ENCODE data around the gene RCAN2. TPM values are rescaled to one million over a fixed set of nuclear protein-coding genes. Genes with fewer than 3 reads are reported as not detected.

RCAN2 gene
- total RNA-seq, 1 donor from 2014 or later = 254 TPM

DNA sequence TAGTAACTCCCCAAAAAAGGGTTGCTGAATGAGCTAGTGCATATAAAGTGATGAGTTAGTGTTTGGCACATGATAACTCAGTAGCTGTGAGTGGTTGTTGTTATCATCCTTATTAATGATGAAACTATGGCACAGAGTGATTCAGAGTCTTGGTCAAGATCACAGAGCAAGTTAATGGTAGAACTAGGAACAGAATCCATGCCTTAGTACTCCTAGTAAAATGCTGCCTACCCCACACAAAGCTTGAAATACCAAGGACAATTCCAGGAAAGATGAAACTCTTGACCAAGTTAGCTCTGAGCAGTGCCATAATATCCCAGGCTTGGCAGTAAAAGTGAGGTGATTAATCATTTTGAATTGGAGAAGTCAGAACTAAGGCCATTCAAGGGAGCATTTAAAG lies 211.4 kb downstream of the RCAN2 start:
- no peak for DNase-seq
- intact Hi-C loops (cut with micrococcal nuclease) = no loop called here
- ATAC-seq = no peak

- ATAC-seq = no peak
- intact Hi-C loops (cut with micrococcal nuclease) = no loop called here
- DNase-seq = no peak
Observed at GRCh38 chr6:46276576-46277142, 214.6 kb downstream of the RCAN2 start.

DNA sequence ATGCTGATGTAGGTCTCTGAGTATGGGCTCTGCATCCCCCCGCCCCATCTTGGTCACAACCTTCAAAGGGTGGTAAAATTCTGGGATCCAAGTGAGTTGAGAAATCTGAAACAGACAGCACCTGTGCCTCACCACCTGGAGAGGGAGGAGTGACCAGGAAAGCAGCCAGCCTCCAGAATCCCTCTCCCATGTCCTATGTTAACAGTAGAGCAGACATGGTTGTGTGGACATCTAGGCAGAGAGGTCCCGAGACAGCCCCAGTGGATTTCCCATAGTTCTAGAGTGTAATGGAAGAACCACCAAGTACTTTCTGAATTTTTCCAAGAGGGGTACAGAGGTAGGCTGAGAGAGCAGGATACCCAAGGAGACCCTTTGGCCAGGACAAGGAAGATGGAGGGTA lies 216.7 kb downstream of the RCAN2 start:
- intact Hi-C loops (cut with micrococcal nuclease) = no loop called here
- DNase-seq (no peak), ATAC-seq (no peak)

GRCh38 chr6:46273911-46274310 lies 217.3 kb downstream of the RCAN2 start:
- intact Hi-C loops (cut with micrococcal nuclease) = no loop called here
- DNase-seq (no peak), ATAC-seq (peak; percentile 10)

DNA sequence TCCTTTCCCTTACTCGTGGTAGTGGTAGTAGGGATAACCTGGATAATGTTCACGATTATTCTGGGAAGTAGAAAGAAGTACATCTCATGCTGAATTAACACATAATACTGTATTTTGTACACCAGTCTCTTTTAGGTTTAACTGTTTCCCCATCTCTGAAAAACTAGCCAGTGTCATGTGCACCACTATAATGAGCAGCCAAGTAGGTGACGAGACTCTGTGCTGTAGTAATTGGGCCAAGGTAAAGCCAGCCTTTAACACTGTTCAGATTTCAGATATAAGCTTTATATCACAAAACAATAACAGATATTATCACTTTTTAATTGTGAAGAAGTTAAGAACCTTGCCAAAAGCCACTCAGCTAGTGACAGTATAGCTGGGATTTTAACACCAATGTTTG lies 219.5 kb downstream of the RCAN2 start:
- intact Hi-C loops (cut with micrococcal nuclease) = no loop called here
- ATAC-seq = no peak
- DNase-seq = no peak

DNA sequence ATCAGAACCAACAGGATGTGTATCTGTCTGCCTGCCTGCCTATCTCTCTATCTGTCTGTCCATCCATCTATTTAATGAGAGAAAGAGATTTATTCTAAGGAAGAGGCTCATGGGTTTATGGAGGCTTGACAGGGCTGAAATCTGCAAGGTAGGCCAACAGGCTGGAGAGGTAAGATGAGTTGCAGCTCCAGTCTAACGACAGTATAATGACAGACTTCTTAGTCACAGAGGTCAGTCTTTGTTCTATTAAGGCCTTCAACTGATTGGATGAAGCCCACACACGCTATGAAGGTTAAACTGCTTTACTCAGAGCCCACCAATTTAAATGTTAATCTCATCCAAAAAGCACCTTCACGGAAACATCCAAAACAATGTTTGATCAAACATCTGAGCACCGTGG lies 220.1 kb downstream of the RCAN2 start:
- intact Hi-C loops (cut with micrococcal nuclease) = no loop called here
- DNase-seq (no peak), ATAC-seq (no peak)

DNA sequence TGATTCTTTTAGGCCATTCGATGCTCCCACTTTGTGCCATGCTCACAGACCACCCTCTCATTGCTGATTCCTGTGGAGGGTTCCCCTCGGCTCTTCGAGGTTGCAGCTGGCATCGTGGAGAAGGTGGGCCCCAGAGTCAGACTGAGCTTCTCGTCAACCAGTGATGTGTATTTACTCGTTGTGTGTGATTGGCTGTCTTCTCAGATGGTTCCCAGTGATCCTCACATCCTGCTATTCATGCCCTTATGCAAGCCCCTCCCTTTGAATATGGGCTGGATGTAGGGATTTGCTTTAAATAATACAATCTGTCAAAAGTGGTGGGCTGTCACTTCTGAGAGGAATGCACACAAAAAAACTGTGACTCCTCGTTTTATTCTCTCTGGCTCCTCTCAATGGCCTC lies 220.9 kb downstream of the RCAN2 start:
- ATAC-seq = no peak

GRCh38 chr6:46269447-46270229 lies 221.6 kb downstream of the RCAN2 start:
- DNase-seq (peak; percentile 82), ATAC-seq (peak; percentile 59)
- intact Hi-C loops (cut with micrococcal nuclease) = no loop called here

More for the DNA sequence above, 220.9 kb downstream of the RCAN2 start:
- intact Hi-C loops (cut with micrococcal nuclease) = no loop called here
- no peak for DNase-seq

GRCh38 chr6:46267515-46267914 lies 223.7 kb downstream of the RCAN2 start:
- ATAC-seq (no peak), DNase-seq (no peak)
- intact Hi-C loops (cut with micrococcal nuclease) = no loop called here

DNA sequence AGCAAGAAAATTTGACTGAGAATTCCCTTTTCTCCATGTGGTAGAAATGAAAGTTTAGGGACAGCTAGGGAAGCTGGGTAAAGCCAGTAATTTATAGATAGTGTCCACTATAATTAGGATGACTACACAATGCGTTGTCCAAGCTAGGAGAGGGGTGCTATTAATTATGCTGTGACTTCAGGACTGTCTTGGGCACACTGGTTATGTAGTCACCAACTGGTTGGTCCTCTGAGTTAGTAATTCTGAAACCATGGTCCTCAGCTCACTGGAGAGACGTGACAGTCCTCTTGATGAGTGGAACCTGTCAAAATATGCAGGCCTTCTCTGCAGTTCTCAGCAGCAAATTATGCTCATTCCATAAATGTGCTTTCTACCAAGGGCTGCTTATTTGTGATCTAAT lies 225.9 kb downstream of the RCAN2 start:
- DNase-seq (no peak), ATAC-seq (no peak)
- intact Hi-C loops (cut with micrococcal nuclease) = no loop called here

- peak; percentile 39 for ATAC-seq
- DNase-seq = no peak
- intact Hi-C loops (cut with micrococcal nuclease) = no loop called here
Observed at GRCh38 chr6:46263707-46264086, 227.6 kb downstream of the RCAN2 start.

GRCh38 chr6:46262928-46263706 lies 228.1 kb downstream of the RCAN2 start:
- intact Hi-C loops (cut with micrococcal nuclease) = no loop called here
- no peak for DNase-seq
- peak; percentile 49 for ATAC-seq

GRCh38 chr6:46258249-46258648 lies 233.0 kb downstream of the RCAN2 start:
- DNase-seq (no peak), ATAC-seq (no peak)
- intact Hi-C loops (cut with micrococcal nuclease) = no loop called here

DNA sequence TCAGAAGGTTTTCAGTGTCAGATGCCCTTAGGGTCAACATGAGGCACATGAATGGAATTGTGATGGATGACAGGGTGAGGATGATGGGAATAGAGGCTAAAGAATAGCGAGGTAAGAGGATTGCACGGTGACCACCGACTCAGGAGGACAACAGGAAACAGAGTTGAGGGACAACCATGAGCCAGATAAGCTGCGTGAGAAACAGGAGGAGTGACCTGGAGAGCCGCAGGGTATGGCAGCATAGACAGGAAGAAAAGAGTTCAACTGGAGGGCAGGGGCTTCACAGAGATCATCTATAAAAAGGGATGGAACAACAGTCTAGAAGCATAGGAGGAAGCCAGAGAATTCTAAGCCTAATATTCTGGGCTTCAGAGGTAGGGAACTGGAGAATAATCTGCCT lies 235.7 kb downstream of the RCAN2 start:
- no peak for DNase-seq
- intact Hi-C loops (cut with micrococcal nuclease) = no loop called here
- ATAC-seq = no peak

DNA sequence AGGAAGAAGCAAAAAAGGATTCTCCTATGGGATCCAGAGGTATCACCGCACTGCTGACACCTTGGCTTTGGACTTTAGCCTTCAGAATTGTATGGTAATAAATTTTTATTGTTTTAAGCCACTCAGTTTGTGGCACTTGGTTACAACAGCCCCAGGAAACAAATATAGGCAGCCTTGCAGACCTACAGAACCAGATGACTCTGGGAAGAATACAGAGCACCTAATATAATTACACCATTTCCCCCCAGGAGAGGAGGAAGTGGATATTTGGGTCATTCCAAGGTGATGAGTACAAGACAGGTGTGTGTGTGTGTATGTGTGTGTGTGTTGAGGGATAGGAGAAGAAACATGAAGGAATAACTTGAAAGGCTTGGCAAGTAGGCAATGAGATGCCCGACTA lies 236.3 kb downstream of the RCAN2 start:
- DNase-seq (no peak), ATAC-seq (no peak)
- intact Hi-C loops (cut with micrococcal nuclease) = no loop called here

GRCh38 chr6:46254331-46254730 lies 236.9 kb downstream of the RCAN2 start:
- ATAC-seq = no peak
- intact Hi-C loops (cut with micrococcal nuclease) = no loop called here

GRCh38 chr6:46251583-46252339 lies 239.5 kb downstream of the RCAN2 start:
- peak; percentile 74 for ATAC-seq
- intact Hi-C loops (cut with micrococcal nuclease) = no loop called here
- no peak for DNase-seq

More at GRCh38 chr6:46254331-46254730, 236.9 kb downstream of the RCAN2 start:
- DNase-seq = no peak

DNA sequence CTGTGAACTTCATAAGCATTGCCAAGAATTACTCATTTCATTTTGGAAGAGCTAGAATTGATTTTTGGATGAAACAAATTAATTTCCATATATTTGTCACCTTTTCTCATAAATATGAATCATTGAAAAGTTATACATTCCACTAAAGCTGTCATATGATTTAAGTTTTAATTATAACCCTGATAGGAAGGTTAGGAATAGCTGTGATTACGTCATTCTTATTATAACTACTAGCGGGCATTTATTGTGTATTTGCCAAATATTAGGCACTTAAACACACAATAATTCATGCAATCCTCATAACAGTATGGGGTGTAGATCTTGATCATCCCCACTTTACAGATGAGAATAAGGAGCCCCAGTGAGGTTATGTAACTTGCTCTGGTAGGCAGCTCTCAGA lies 243.1 kb downstream of the RCAN2 start:
- no peak for ATAC-seq
- no peak for DNase-seq
- intact Hi-C loops (cut with micrococcal nuclease) = no loop called here

DNA sequence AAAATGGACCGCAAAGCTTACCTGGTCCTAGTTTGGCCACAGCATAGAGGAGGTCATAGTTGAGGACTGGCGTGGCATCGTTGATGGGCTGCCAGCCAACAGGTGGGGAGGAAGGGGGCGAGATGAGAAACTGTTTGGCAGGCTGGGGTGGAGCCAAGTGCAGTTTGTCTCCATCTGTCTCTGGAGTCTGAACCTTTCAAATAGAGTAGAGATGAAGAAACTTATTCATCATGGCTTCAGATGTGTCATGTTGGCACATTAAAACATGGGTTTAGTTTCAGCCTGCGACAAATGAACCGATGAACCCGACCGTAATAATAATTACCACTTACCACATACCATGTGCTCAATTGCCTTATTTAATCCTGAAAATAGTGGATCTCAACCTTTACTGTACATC lies 244.5 kb downstream of the RCAN2 start:
- ATAC-seq (no peak), DNase-seq (no peak)
- intact Hi-C loops (cut with micrococcal nuclease) = no loop called here

- ATAC-seq (no peak), DNase-seq (no peak)
- intact Hi-C loops (cut with micrococcal nuclease) = no loop called here
Observed at GRCh38 chr6:46246081-46246480, 245.2 kb downstream of the RCAN2 start.
